ENCODE data around the gene OR1E2. TPM values are rescaled to one million over a fixed set of nuclear protein-coding genes. Genes with fewer than 3 reads are reported as not detected.
"Not testable (repeated sequence)": the region's sequence is repeated elsewhere in the genome, so short reads cannot be mapped to it uniquely, and the experiment has no call there.

The OR1E2 gene
- total RNA-seq, 1 donor from 2014 or later: 1.2 TPM

GRCh38 chr17:3397801-3398200 is 35.8 kb downstream of the OR1E2 start:
- not testable (repeated sequence) for DNase-seq (ENCODE audit: low spot score)

DNA sequence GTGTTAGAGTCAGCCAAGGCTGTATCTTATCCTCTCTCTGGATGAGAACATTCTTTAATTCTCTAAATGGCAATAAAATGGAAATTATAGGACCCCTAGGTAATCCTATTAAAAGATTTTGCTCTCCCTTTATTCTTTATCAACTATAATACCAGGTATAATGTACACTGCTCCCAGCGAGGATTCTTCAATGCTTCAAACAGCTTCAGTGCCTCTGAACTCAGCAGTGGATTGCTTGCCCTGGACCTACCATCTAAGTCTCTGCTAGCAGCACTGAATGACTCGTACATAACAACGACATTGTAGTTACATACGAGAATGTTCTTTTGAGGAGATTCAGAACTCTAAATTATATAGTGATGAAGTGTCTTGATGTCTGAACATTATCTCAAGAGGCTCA is 43.9 kb downstream of the OR1E2 start:
- no peak for DNase-seq (ENCODE audit: low spot score)

DNA sequence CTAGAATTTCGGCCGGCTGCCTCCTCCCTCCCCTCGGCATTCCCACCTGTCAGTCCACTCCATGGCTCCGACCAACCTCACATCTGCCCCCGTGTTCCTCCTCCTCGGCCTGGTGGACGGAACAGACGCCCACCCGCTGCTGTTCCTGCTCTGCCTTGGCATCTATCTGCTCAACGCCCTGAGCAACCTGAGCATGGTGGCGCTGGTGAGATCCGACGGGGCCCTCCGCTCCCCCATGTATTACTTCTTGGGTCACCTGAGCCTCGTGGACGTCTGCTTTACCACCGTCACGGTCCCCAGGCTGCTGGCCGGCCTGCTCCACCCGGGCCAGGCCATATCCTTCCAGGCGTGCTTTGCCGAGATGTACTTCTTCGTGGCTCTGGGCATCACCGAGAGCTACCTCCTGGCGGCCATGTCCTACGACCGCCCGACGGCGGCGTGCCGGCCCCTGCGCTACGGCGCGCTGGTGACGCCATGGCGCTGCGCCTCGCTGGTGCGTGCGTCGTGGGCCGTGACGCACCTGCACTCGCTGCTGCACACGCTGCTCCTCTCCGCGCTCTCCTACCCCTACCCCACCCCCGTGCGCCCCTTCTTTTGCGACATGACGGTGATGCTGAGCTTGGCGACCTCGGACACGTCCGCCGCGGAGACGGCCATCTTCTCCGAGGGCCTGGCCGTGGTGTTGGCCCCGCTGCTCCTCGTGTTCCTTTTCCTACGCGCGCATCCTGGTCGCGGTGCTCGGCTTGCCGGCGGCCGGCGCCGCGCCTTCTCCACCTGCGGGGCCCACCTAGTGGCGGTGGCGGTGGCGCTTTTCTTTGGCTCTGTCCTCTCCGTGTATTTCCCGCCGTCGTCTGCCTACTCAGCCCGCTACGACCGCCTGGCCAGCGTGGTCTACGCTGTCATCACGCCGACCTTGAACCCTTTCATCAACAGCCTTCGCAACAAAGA is 47.5 kb downstream of the OR1E2 start, which contains the start of gene OR3A2:
TSS of gene OR3A2 (minus strand) at position 440 of the 948 bp plus-strand sequence.
- no peak for DNase-seq (ENCODE audit: low spot score)

Other genes starting within 250 kb of the OR1E2 start
- gene OR1A2, start 236.3 kb downstream of the OR1E2 start, total RNA-seq (ENCODE audit: insufficient read depth, low replicate concordance): 2.6 TPM
- 5.5 TPM for gene OR1A1, start 226.2 kb downstream of the OR1E2 start, total RNA-seq (ENCODE audit: insufficient read depth, low replicate concordance)
- gene OR3A1, start 135.5 kb downstream of the OR1E2 start, total RNA-seq (ENCODE audit: insufficient read depth, low replicate concordance): 0.48 TPM
- gene OR3A2, start 47.5 kb downstream of the OR1E2 start, total RNA-seq (ENCODE audit: insufficient read depth, low replicate concordance): not detected
- not detected for gene OR1E1, start 35.4 kb downstream of the OR1E2 start, total RNA-seq (ENCODE audit: insufficient read depth, low replicate concordance)
- 5.3 TPM for gene OR3A3, start 22.5 kb downstream of the OR1E2 start, total RNA-seq (ENCODE audit: insufficient read depth, low replicate concordance)
- gene SPATA22, start 38.0 kb upstream of the OR1E2 start, total RNA-seq (ENCODE audit: insufficient read depth, low replicate concordance): 1.2 TPM
- 6.3 TPM for gene ASPA, start 42.2 kb upstream of the OR1E2 start, total RNA-seq (ENCODE audit: insufficient read depth, low replicate concordance)
- gene TRPV3, start 124.0 kb upstream of the OR1E2 start, total RNA-seq (ENCODE audit: insufficient read depth, low replicate concordance): 8.9 TPM
- gene TRPV1, start 175.6 kb upstream of the OR1E2 start, total RNA-seq (ENCODE audit: insufficient read depth, low replicate concordance): 25.5 TPM
- 9.4 TPM for gene SHPK, start 202.4 kb upstream of the OR1E2 start, total RNA-seq (ENCODE audit: insufficient read depth, low replicate concordance)
- 12.0 TPM for gene CTNS, start 202.9 kb upstream of the OR1E2 start, total RNA-seq (ENCODE audit: insufficient read depth, low replicate concordance)
- gene TAX1BP3, start 234.7 kb upstream of the OR1E2 start, total RNA-seq (ENCODE audit: insufficient read depth, low replicate concordance): 59.0 TPM
- 15.6 TPM for gene EMC6, start 235.0 kb upstream of the OR1E2 start, total RNA-seq (ENCODE audit: insufficient read depth, low replicate concordance)